H1 (cell line): ENCODE results near the gene TEAD2.

Source experiments
- BRCA1 ChIP-seq: IDR thresholded peaks from 2 replicates; pipeline ENCODE4 v1.6.1; 2012; ENCODE audit warnings: low read depth, low read length, improper control_type of control experiment
- CREB1 ChIP-seq: IDR thresholded peaks from 2 replicates; pipeline ENCODE4 v1.6.1; 2012; ENCODE audit warnings: inconsistent platforms
- CTCF ChIP-seq, 3 experiments: IDR thresholded peaks; 1 replicate in 2 of 3; 2 replicates in 1 of 3; pipeline versions ENCODE4 v1.5.1 to v1.6.1; 2011; ENCODE audit warnings: low read length in 3 of 3, mild to moderate bottlenecking in 3 of 3, inconsistent platforms in 2 of 3, low read depth in 1 of 3, moderate library complexity in 1 of 3; ENCODE audit not compliant: insufficient read depth in 1 of 3; ENCODE audit errors: control extremely low read depth in 1 of 3
- EP300 ChIP-seq, 2 experiments: IDR thresholded peaks; 1 replicate in 1 of 2; 2 replicates in 1 of 2; pipeline ENCODE4 v1.6.1; 2011 to 2012; ENCODE audit warnings: low read depth in 2 of 2, low read length in 2 of 2, mild to moderate bottlenecking in 2 of 2, borderline replicate concordance in 1 of 2, inconsistent platforms in 1 of 2, moderate library complexity in 1 of 2
- HDAC2 ChIP-seq, 2 experiments: fragments of 300-600 bp in 1 of 2; sonication (generic) in 1 of 2; IDR thresholded peaks; 2 replicates each; pipeline ENCODE4 v1.6.1; 2011 to 2012; ENCODE audit warnings: low read depth in 2 of 2, low read length in 2 of 2, mild to moderate bottlenecking in 2 of 2, moderate library complexity in 2 of 2, borderline replicate concordance in 1 of 2, inconsistent platforms in 1 of 2
- POLR2A ChIP-seq, 2 experiments: IDR thresholded peaks; 1 replicate in 1 of 2; 2 replicates in 1 of 2; pipeline ENCODE4 v1.6.1; 2011; ENCODE audit warnings: low read depth in 2 of 2, low read length in 2 of 2, mild to moderate bottlenecking in 2 of 2; ENCODE audit errors: control extremely low read depth in 1 of 2
- POLR2AphosphoS5 ChIP-seq: IDR thresholded peaks from 2 replicates; pipeline ENCODE4 v1.6.1; 2011; ENCODE audit warnings: low read depth, low read length
- RAD21 ChIP-seq, 2 experiments: IDR thresholded peaks in 1 of 2; conservative IDR thresholded peaks in 1 of 2; 2 replicates each; pipeline ENCODE4 v1.6.1; 2011; ENCODE audit warnings: low read depth in 2 of 2, low read length in 2 of 2, improper control_type of control experiment in 1 of 2, inconsistent platforms in 1 of 2, mild to moderate bottlenecking in 1 of 2, moderate library complexity in 1 of 2
- RFX5 ChIP-seq: IDR thresholded peaks from 2 replicates; pipeline ENCODE4 v1.6.1; 2011; ENCODE audit warnings: low read depth, low read length, improper control_type of control experiment, borderline replicate concordance
- TBP ChIP-seq: IDR thresholded peaks from 2 replicates; pipeline ENCODE4 v1.6.1; 2011; ENCODE audit warnings: low read depth, low read length, improper control_type of control experiment
- YY1 ChIP-seq: IDR thresholded peaks from 2 replicates; pipeline ENCODE4 v1.6.1; 2011; ENCODE audit warnings: low read depth, mild to moderate bottlenecking, low read length

DNA sequence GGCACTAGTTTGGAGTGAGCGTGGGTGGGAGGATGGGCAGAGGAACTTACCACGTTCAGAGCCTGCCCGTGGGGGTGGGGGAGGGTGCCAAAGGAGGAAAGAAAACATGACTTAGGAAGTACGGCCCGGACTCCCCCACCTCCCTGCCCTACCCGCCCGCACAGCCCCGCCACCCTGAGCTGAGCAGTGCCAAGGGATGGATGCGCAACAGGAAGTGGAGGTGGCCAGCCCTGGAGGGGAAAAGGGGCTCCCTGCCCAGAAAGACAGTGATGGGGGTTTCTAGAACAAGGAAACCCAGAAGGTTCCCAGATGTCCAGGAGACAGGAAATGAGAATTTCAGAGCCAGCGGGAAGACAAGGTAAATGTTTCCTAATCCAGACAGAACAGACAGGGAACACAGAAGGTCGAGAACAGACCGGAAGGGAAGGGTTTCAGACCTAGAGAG, 6.3 kb downstream of the TEAD2 start:
- TF ChIP-seq CTCF (IDR thresholded peaks at IDR 0.05; ENCODE audit: control extremely low read depth in 1 of 3, insufficient read depth in 1 of 3, low read depth in 1 of 3, low read length in 3 of 3), result no peak
- no peak for TF ChIP-seq BRCA1
- no peak for TF ChIP-seq YY1
- TF ChIP-seq POLR2AphosphoS5, result no peak
- TF ChIP-seq EP300 (IDR thresholded peaks at IDR 0.05; ENCODE audit: borderline replicate concordance in 1 of 2, low read depth in 2 of 2, low read length in 2 of 2), result no peak
- TF ChIP-seq TBP, result no peak
- TF ChIP-seq HDAC2 (IDR thresholded peaks at IDR 0.05; ENCODE audit: borderline replicate concordance in 1 of 2, low read depth in 2 of 2, low read length in 2 of 2), result no peak
- no peak for TF ChIP-seq CREB1
- TF ChIP-seq RFX5, result no peak
- TF ChIP-seq POLR2A (IDR thresholded peaks at IDR 0.05; ENCODE audit: control extremely low read depth in 1 of 2, low read depth in 2 of 2, low read length in 2 of 2), result no peak
- no peak for TF ChIP-seq RAD21 (IDR thresholded peaks at IDR 0.05 in 1 of 2, conservative IDR thresholded peaks at IDR 0.05 in 1 of 2; ENCODE audit: low read depth in 2 of 2, low read length in 2 of 2)
